HEK293 (cell line): ENCODE measurements around the gene EFCAB8.

Experiments used
- ZNF121 ChIP-seq: fragments of 450-650 bp; formaldehyde crosslinking; IDR thresholded peaks from 2 replicates; pipeline ENCODE4 v1.5.1; 2016; ENCODE audit warnings: missing biosample characterization, missing genetic modification characterization
- ZNF23 ChIP-seq: fragments of 450-650 bp; formaldehyde crosslinking; IDR thresholded peaks from 2 replicates; pipeline ENCODE4 v1.5.1; 2016; ENCODE audit warnings: missing biosample characterization, missing genetic modification characterization, borderline replicate concordance
- ZNF423 ChIP-seq: fragments of 450-650 bp; formaldehyde crosslinking; IDR thresholded peaks from 2 replicates; pipeline ENCODE4 v1.5.1; 2016; ENCODE audit warnings: missing biosample characterization, missing genetic modification characterization
- ZNF664 ChIP-seq: fragments of 450-650 bp; formaldehyde crosslinking; IDR thresholded peaks from 2 replicates; pipeline ENCODE4 v1.5.1; 2016; ENCODE audit warnings: missing biosample characterization, missing genetic modification characterization

DNA sequence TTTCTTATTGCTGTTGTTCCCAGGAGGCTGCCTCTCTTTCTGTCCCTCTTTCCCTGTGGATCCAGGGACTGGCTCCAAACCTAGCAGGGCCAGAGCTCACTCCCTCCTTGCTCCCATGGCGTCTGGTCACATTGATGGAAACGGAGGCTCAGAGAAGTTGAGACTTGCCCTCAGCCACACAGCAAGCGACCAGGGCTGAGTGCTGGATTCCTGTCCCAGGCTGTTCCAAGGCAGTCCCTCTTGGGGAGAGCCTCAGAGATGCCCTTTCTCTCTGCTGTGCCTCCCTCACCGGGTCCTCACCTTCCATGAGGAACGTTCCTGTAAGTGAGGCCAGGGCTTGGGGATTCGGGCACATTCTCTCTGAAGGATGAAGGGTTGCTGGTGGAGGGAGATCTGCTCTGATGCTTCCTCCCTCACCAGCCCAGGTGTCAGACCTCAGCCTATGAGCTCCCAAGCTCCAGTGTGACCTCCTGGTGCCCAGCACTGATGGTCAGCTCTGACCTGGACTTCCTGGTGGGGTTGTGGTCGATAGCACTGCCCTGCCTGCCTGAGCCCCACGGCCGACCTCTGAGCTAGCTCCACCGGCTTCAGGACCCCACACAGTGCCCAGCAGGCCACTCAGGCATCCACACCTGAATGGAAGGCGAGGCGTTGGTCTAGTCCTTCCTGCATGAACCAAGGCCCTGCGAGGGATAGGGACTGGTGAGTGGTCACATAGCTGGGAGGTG is 118.7 kb downstream of the EFCAB8 start:
- TF ChIP-seq ZNF23 (tag by site-specific recombination) (no peak), ZNF423 (no peak), ZNF121 (tag by site-specific recombination) (no peak), ZNF664 (tag by site-specific recombination) (no peak)
